CD4-positive, CD25-positive, alpha-beta regulatory T cell (primary cell): ENCODE results near the gene NDUFAF4. TPM values are rescaled to one million over a fixed set of nuclear protein-coding genes. Genes with fewer than 3 reads are reported as not detected.

Experiments
- ATAC-seq, 2 donors: fragments of 150-1000 bp; cut with Tn5 transposase; one replicate each; pipeline ENCODE4 v1.10.0; 2021; ENCODE audit warnings: low read depth in 2 of 2, moderate number of reproducible peaks in 2 of 2, moderate library complexity in 1 of 2
- DNase-seq, 3 donors: peaks; one replicate each; pipeline versions ENCODE4 v3.0.0 to v3.0.0-alpha.2; 2012 to 2022; ENCODE audit warnings: mixed read lengths in 1 of 3
- H3K27ac ChIP-seq: one replicate; pipeline ENCODE4 v1.7.0; 2013; ENCODE audit warnings: mild to moderate bottlenecking, low read length; ENCODE audit not compliant: insufficient read depth, poor library complexity, severe bottlenecking
- H3K27me3 ChIP-seq: one replicate; pipeline ENCODE4 v1.7.0; 2013; ENCODE audit warnings: low read length; ENCODE audit not compliant: control insufficient read depth, insufficient read depth
- H3K36me3 ChIP-seq: one replicate; pipeline ENCODE4 v1.7.0; 2013; ENCODE audit warnings: mild to moderate bottlenecking, low read length, moderate library complexity; ENCODE audit not compliant: control insufficient read depth, insufficient read depth
- H3K4me1 ChIP-seq: 2 replicates; pipeline ENCODE4 v1.7.0; 2013; ENCODE audit warnings: mild to moderate bottlenecking, low read length; ENCODE audit not compliant: insufficient read depth, control insufficient read depth, poor library complexity, severe bottlenecking
- H3K4me3 ChIP-seq: one replicate; pipeline ENCODE4 v1.7.0; 2013; ENCODE audit warnings: low read depth, mild to moderate bottlenecking, low read length, moderate library complexity
- H3K9me3 ChIP-seq, 2 experiments: 1 replicate in 1 of 2; 2 replicates in 1 of 2; pipeline ENCODE4 v1.7.0; 2013; ENCODE audit warnings: low read length in 2 of 2, mild to moderate bottlenecking in 1 of 2, moderate library complexity in 1 of 2; ENCODE audit not compliant: control insufficient read depth in 2 of 2
- H3K27ac Mint-ChIP-seq, 3 donors: one replicate each; pipeline ENCODE4 v1.8.0; 2020 to 2022; ENCODE audit warnings: mild to moderate bottlenecking in 3 of 3, mixed read lengths in 3 of 3, moderate library complexity in 2 of 3
- H3K27me3 Mint-ChIP-seq: one replicate; pipeline ENCODE4 v1.8.0; 2022; ENCODE audit warnings: mild to moderate bottlenecking, mixed read lengths
- H3K36me3 Mint-ChIP-seq: one replicate; pipeline ENCODE4 v1.8.0; 2020; ENCODE audit warnings: mixed read lengths
- H3K4me1 Mint-ChIP-seq, 4 donors: one replicate each; pipeline ENCODE4 v1.8.0; 2020 to 2022; ENCODE audit warnings: mixed read lengths in 4 of 4, mild to moderate bottlenecking in 1 of 4
- H3K4me3 Mint-ChIP-seq, 4 donors: one replicate each; pipeline ENCODE4 v1.8.0; 2020 to 2022; ENCODE audit warnings: mild to moderate bottlenecking in 4 of 4, mixed read lengths in 4 of 4, moderate library complexity in 3 of 4
- H3K9me3 Mint-ChIP-seq, 7 donors: one replicate each; pipeline ENCODE4 v1.8.0; 2020 to 2022; ENCODE audit warnings: mixed read lengths in 7 of 7, mild to moderate bottlenecking in 3 of 7, moderate library complexity in 2 of 7
- polyA plus RNA-seq, 4 donors: library from polyadenylated mRNA; unstranded; fragments of 300-500 nt; fragmentation: Illumina TruSeq; gene quantifications; one replicate each; pipeline ENCODE4 v1.2.3, GENCODE V29; 2021
- total RNA-seq: library from RNA; stranded (reverse); gene quantifications from one replicate; pipeline ENCODE4 v1.2.3, GENCODE V29; 2022

NDUFAF4 gene
- total RNA-seq (25.6 TPM), polyA plus RNA-seq (10 to 100 TPM; 64.2 to 88.7 (median 71.9) TPM)

- peak within 1 kb of the TSS; percentile 96 for H3K4me3 ChIP-seq
- peak within 1 kb of the TSS; percentile 44 to 91 (median 91) for H3K27ac Mint-ChIP-seq
- H3K27ac ChIP-seq = peak within 1 kb of the TSS; percentile 93
- ATAC-seq (peak; percentile 93 to 94), DNase-seq (peak; percentile 94 to 96 (median 94))
- H3K36me3 Mint-ChIP-seq = peaks cover 3% of the 10 kb centered on the region
- H3K4me1 ChIP-seq = peaks cover 24% of the 10 kb centered on the region
- H3K9me3 ChIP-seq = no peaks in the 10 kb centered on the region
- H3K4me3 Mint-ChIP-seq = peak within 1 kb of the TSS; percentile 93 to 100 (median 95)
- H3K36me3 ChIP-seq = peaks cover 29% of the 10 kb centered on the region
- peaks cover 5% of the 10 kb centered on the region for H3K27me3 ChIP-seq
- H3K4me1 Mint-ChIP-seq = peaks cover 24 to 42% (median 35%) of the 10 kb centered on the region in 4 donors
- H3K27me3 Mint-ChIP-seq = peaks cover 23% of the 10 kb centered on the region
- no peaks in the 10 kb centered on the region for H3K9me3 Mint-ChIP-seq
These were observed at the start of gene NDUFAF4 for GRCh38 chr6:96897396-96898240. Gene NDUFAF4, minus strand, starts transcription at chr6:96897891. Its CDS starts 90 bp downstream, at chr6:96897801.

GRCh38 chr6:96947055-96947454 is 49.4 kb upstream of the NDUFAF4 start:
- Histone ChIP-seq H3K4me3 (no peak overlapping the region), H3K4me1 (no peaks in the 10 kb centered on the region), H3K9me3 (no peaks in the 10 kb centered on the region), H3K27me3 (no peaks in the 10 kb centered on the region), H3K27ac (no peak overlapping the region), H3K36me3 (no peaks in the 10 kb centered on the region)
- DNase-seq (peak in 1 of 3 donors; percentile 52), ATAC-seq (peak; percentile 52)
- Mint-ChIP-seq H3K4me3 (no peak overlapping the region), H3K36me3 (no peaks in the 10 kb centered on the region), H3K27me3 (no peaks in the 10 kb centered on the region), H3K27ac (no peak overlapping the region), H3K9me3 (peaks cover 0 to 2% (median 0%) of the 10 kb centered on the region in 7 donors), H3K4me1 (peaks cover 0 to 6% (median 4%) of the 10 kb centered on the region in 4 donors)

DNA sequence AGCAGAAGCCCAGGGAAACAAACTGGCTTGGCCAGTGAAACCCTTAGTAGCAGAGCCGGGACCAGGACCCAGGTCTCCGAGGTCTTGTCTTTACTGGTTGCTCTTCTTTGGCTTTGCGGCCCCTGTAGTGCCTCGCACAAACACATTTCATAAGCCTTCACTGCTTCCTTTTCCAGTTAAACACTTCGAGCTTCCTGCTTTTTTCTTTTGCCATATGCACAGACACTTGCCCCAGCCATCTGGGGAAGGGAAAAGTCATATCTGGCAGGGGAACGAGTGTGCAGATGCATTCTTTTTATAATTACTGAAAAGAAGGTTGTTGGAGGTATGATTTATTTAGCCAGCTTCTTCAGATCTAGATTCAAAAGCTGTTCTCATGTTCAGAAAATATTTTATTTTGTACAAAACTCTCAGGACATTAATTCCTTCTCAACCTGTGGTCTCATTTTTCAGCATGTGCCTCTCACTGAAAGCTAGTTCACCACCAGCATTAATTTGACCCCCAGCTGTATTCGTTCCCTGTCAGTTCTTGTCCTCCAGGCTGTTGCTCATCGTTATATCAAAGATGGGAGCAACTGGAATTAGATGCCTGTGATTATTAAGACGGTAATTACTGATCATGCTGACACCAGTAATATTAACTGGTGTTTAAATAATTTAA is 46.0 kb upstream of the NDUFAF4 start:
- Histone ChIP-seq H3K9me3 (no peaks in the 10 kb centered on the region), H3K27ac (no peak overlapping the region), H3K27me3 (no peaks in the 10 kb centered on the region), H3K4me3 (no peak overlapping the region), H3K4me1 (no peaks in the 10 kb centered on the region), H3K36me3 (no peaks in the 10 kb centered on the region)
- Mint-ChIP-seq H3K9me3 (peaks cover 0 to 2% (median 0%) of the 10 kb centered on the region in 7 donors), H3K4me3 (no peak overlapping the region), H3K36me3 (no peaks in the 10 kb centered on the region), H3K4me1 (peaks cover 0 to 6% (median 5%) of the 10 kb centered on the region in 4 donors), H3K27ac (no peak overlapping the region), H3K27me3 (no peaks in the 10 kb centered on the region)
- ATAC-seq (no peak), DNase-seq (no peak)

DNA sequence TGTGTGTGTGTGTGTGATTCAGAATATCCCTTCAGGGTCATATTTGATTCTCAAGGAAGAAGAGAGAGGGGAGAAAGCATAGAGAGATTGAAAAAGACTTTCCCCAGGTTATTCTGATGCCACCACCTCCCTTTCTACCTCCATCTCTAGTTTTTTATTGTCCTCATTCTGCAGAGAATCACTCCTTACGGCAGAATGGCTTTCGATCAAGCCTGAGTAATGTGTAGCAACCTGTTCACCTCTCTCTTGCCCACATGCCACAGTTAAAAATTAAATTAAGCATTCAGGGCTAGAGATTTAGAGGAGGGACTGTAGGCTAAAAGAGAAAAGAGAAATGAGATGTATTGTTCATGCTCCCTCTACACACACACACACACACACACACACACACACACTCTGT is 45.0 kb upstream of the NDUFAF4 start:
- no peak overlapping the region for H3K27ac Mint-ChIP-seq
- H3K27me3 Mint-ChIP-seq = no peaks in the 10 kb centered on the region
- ATAC-seq (no peak), DNase-seq (no peak)
- Histone ChIP-seq H3K4me1 (no peaks in the 10 kb centered on the region), H3K27me3 (no peaks in the 10 kb centered on the region), H3K9me3 (no peaks in the 10 kb centered on the region), H3K4me3 (no peak overlapping the region), H3K27ac (no peak overlapping the region), H3K36me3 (no peaks in the 10 kb centered on the region)
- H3K36me3 Mint-ChIP-seq = no peaks in the 10 kb centered on the region
- H3K4me1 Mint-ChIP-seq = peaks cover 0 to 9% (median 6%) of the 10 kb centered on the region in 4 donors
- no peak overlapping the region for H3K4me3 Mint-ChIP-seq
- peaks cover 0 to 2% (median 0%) of the 10 kb centered on the region in 7 donors for H3K9me3 Mint-ChIP-seq

GRCh38 chr6:96940322-96940721 is 42.6 kb upstream of the NDUFAF4 start:
- H3K27ac ChIP-seq = no peak overlapping the region
- Mint-ChIP-seq H3K27me3 (no peaks in the 10 kb centered on the region), H3K9me3 (peaks cover 0 to 2% (median 0%) of the 10 kb centered on the region in 7 donors), H3K4me1 (peaks cover 0 to 4% (median under 1%) of the 10 kb centered on the region in 4 donors), H3K4me3 (no peak overlapping the region), H3K27ac (no peak overlapping the region), H3K36me3 (no peaks in the 10 kb centered on the region)
- no peaks in the 10 kb centered on the region for H3K9me3 ChIP-seq
- DNase-seq (no peak), ATAC-seq (no peak)
- no peaks in the 10 kb centered on the region for H3K4me1 ChIP-seq
- H3K4me3 ChIP-seq = no peak overlapping the region
- peaks cover 2% of the 10 kb centered on the region for H3K27me3 ChIP-seq
- H3K36me3 ChIP-seq = no peaks in the 10 kb centered on the region

- peaks cover 0 to 2% (median 0%) of the 10 kb centered on the region in 7 donors for H3K9me3 Mint-ChIP-seq
- Histone ChIP-seq H3K27me3 (peaks cover 2% of the 10 kb centered on the region), H3K4me1 (no peaks in the 10 kb centered on the region), H3K4me3 (no peak overlapping the region), H3K9me3 (no peaks in the 10 kb centered on the region), H3K36me3 (no peaks in the 10 kb centered on the region), H3K27ac (no peak overlapping the region)
- H3K27me3 Mint-ChIP-seq = no peaks in the 10 kb centered on the region
- DNase-seq = peak in 1 of 3 donors; percentile 25
- no peak for ATAC-seq
- no peaks in the 10 kb centered on the region for H3K36me3 Mint-ChIP-seq
- H3K27ac Mint-ChIP-seq = no peak overlapping the region
- H3K4me1 Mint-ChIP-seq = peaks cover 0 to 4% (median under 1%) of the 10 kb centered on the region in 4 donors
- H3K4me3 Mint-ChIP-seq = no peak overlapping the region
These were observed 41.5 kb upstream of the NDUFAF4 start for GRCh38 chr6:96939007-96939805.

DNA sequence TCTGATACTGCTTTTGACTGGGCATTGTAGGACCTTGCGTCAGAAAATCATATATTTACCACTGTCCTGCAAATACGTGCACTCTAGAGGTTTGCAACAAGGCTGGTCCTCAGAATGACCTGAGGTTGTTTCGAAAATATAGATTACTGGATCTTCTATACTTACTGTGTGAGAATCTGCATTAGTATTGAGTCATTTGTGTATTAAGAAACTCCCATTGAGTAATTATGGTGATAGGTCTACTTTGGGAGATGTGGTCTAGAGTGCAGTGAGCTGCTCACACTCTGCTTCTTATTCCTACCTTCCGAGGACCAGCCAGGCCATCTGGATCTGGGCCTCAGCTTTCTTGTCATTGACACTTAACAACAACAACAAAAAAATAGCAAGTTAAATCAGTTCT is 36.4 kb upstream of the NDUFAF4 start:
- H3K4me3 Mint-ChIP-seq = no peak overlapping the region
- H3K9me3 ChIP-seq = no peaks in the 10 kb centered on the region

More for the DNA sequence above, 36.4 kb upstream of the NDUFAF4 start:
- H3K4me1 ChIP-seq = no peaks in the 10 kb centered on the region
- no peaks in the 10 kb centered on the region for H3K36me3 ChIP-seq
- Mint-ChIP-seq H3K9me3 (no peaks in the 10 kb centered on the region), H3K27ac (no peak overlapping the region), H3K4me1 (peaks cover 0 to 4% (median 0%) of the 10 kb centered on the region in 4 donors), H3K36me3 (no peaks in the 10 kb centered on the region), H3K27me3 (peaks cover 4% of the 10 kb centered on the region)
- H3K27me3 ChIP-seq = peaks cover 2% of the 10 kb centered on the region
- no peak overlapping the region for H3K4me3 ChIP-seq
- no peak for ATAC-seq
- no peak for DNase-seq
- no peak overlapping the region for H3K27ac ChIP-seq
